Measurements from ENCODE around the gene PTPRT. TPM values are rescaled to one million over a fixed set of nuclear protein-coding genes. Genes with fewer than 3 reads are reported as not detected.

Gene PTPRT
- total RNA-seq, 1 experiment from 2014 or later, result 0.20 TPM

- DNase-seq (ENCODE audit: low read depth), result no peak
- in situ Hi-C loops (cut with HindIII; ENCODE audit: low pct_unique_long_range_greater_than_20kb, low sequenced_read_pairs), result no loop called here
These were observed 353.4 kb downstream of the PTPRT start for GRCh38 chr20:42836339-42836738.

- no peak for DNase-seq (ENCODE audit: low read depth)
- in situ Hi-C loops (cut with HindIII; ENCODE audit: low pct_unique_long_range_greater_than_20kb, low sequenced_read_pairs), result no loop called here
These were observed 381.8 kb downstream of the PTPRT start for GRCh38 chr20:42807876-42808275.

- in situ Hi-C loops (cut with HindIII; ENCODE audit: low pct_unique_long_range_greater_than_20kb, low sequenced_read_pairs), result no loop called here
- no peak for DNase-seq (ENCODE audit: low read depth)
These were observed 394.5 kb downstream of the PTPRT start for GRCh38 chr20:42795111-42795695.

GRCh38 chr20:42792052-42792451 lies 397.7 kb downstream of the PTPRT start:
- in situ Hi-C loops (cut with HindIII; ENCODE audit: low pct_unique_long_range_greater_than_20kb, low sequenced_read_pairs), result no loop called here
- no peak for DNase-seq (ENCODE audit: low read depth)

GRCh38 chr20:42790111-42790510 lies 399.6 kb downstream of the PTPRT start:
- no peak for DNase-seq (ENCODE audit: low read depth)
- in situ Hi-C loops (cut with HindIII; ENCODE audit: low pct_unique_long_range_greater_than_20kb, low sequenced_read_pairs), result no loop called here

- no peak for DNase-seq (ENCODE audit: low read depth)
- in situ Hi-C loops (cut with HindIII; ENCODE audit: low pct_unique_long_range_greater_than_20kb, low sequenced_read_pairs), result no loop called here
These were observed 401.0 kb downstream of the PTPRT start for GRCh38 chr20:42788707-42789106.

- in situ Hi-C loops (cut with HindIII; ENCODE audit: low pct_unique_long_range_greater_than_20kb, low sequenced_read_pairs), result no loop called here
- no peak for DNase-seq (ENCODE audit: low read depth)
These were observed 404.7 kb downstream of the PTPRT start for GRCh38 chr20:42785041-42785440.

GRCh38 chr20:42779216-42779615 lies 410.5 kb downstream of the PTPRT start:
- in situ Hi-C loops (cut with HindIII; ENCODE audit: low pct_unique_long_range_greater_than_20kb, low sequenced_read_pairs), result no loop called here
- no peak for DNase-seq (ENCODE audit: low read depth)

- in situ Hi-C loops (cut with HindIII; ENCODE audit: low pct_unique_long_range_greater_than_20kb, low sequenced_read_pairs), result no loop called here
- no peak for DNase-seq (ENCODE audit: low read depth)
These were observed 413.8 kb downstream of the PTPRT start for GRCh38 chr20:42775866-42776265.

- DNase-seq (ENCODE audit: low read depth), result no peak
- in situ Hi-C loops (cut with HindIII; ENCODE audit: low pct_unique_long_range_greater_than_20kb, low sequenced_read_pairs), result no loop called here
These were observed 414.7 kb downstream of the PTPRT start for GRCh38 chr20:42775037-42775436.

- no peak for DNase-seq (ENCODE audit: low read depth)
- in situ Hi-C loops (cut with HindIII; ENCODE audit: low pct_unique_long_range_greater_than_20kb, low sequenced_read_pairs), result no loop called here
These were observed 426.7 kb downstream of the PTPRT start for GRCh38 chr20:42763015-42763414.

GRCh38 chr20:42756991-42757390 lies 432.7 kb downstream of the PTPRT start:
- DNase-seq (ENCODE audit: low read depth), result no peak
- in situ Hi-C loops (cut with HindIII; ENCODE audit: low pct_unique_long_range_greater_than_20kb, low sequenced_read_pairs), result no loop called here

GRCh38 chr20:42754706-42755105 lies 435.0 kb downstream of the PTPRT start:
- in situ Hi-C loops (cut with HindIII; ENCODE audit: low pct_unique_long_range_greater_than_20kb, low sequenced_read_pairs), result no loop called here
- DNase-seq (ENCODE audit: low read depth), result no peak

GRCh38 chr20:42752620-42753019 lies 437.1 kb downstream of the PTPRT start:
- in situ Hi-C loops (cut with HindIII; ENCODE audit: low pct_unique_long_range_greater_than_20kb, low sequenced_read_pairs), result no loop called here

GRCh38 chr20:42749556-42749955 lies 440.1 kb downstream of the PTPRT start:
- in situ Hi-C loops (cut with HindIII; ENCODE audit: low pct_unique_long_range_greater_than_20kb, low sequenced_read_pairs), result no loop called here
- no peak for DNase-seq (ENCODE audit: low read depth)

More at GRCh38 chr20:42752620-42753019, 437.1 kb downstream of the PTPRT start:
- no peak for DNase-seq (ENCODE audit: low read depth)

- DNase-seq (ENCODE audit: low read depth), result no peak
- in situ Hi-C loops (cut with HindIII; ENCODE audit: low pct_unique_long_range_greater_than_20kb, low sequenced_read_pairs), result no loop called here
These were observed 441.8 kb downstream of the PTPRT start for GRCh38 chr20:42747765-42748411.

GRCh38 chr20:42744756-42745465 lies 444.8 kb downstream of the PTPRT start:
- in situ Hi-C loops (cut with HindIII; ENCODE audit: low pct_unique_long_range_greater_than_20kb, low sequenced_read_pairs), result no loop called here
- no peak for DNase-seq (ENCODE audit: low read depth)

- in situ Hi-C loops (cut with HindIII; ENCODE audit: low pct_unique_long_range_greater_than_20kb, low sequenced_read_pairs), result no loop called here
These were observed 446.8 kb downstream of the PTPRT start for GRCh38 chr20:42742926-42743325.

GRCh38 chr20:42741906-42742305 lies 447.8 kb downstream of the PTPRT start:
- no peak for DNase-seq (ENCODE audit: low read depth)
- in situ Hi-C loops (cut with HindIII; ENCODE audit: low pct_unique_long_range_greater_than_20kb, low sequenced_read_pairs), result no loop called here

More at GRCh38 chr20:42742926-42743325, 446.8 kb downstream of the PTPRT start:
- no peak for DNase-seq (ENCODE audit: low read depth)
